IPS DF 4.7 (cell line): ENCODE data around the gene LSMEM2.
"Not testable (repeated sequence)": the region's sequence is repeated elsewhere in the genome, so short reads cannot be mapped to it uniquely, and the experiment has no call there.

Source experiments
- DNase-seq: peaks from one replicate; pipeline ENCODE4 v3.0.0-alpha.2; 2013; ENCODE audit warnings: low spot score; ENCODE audit errors: extremely low read depth

The LSMEM2 gene

DNA sequence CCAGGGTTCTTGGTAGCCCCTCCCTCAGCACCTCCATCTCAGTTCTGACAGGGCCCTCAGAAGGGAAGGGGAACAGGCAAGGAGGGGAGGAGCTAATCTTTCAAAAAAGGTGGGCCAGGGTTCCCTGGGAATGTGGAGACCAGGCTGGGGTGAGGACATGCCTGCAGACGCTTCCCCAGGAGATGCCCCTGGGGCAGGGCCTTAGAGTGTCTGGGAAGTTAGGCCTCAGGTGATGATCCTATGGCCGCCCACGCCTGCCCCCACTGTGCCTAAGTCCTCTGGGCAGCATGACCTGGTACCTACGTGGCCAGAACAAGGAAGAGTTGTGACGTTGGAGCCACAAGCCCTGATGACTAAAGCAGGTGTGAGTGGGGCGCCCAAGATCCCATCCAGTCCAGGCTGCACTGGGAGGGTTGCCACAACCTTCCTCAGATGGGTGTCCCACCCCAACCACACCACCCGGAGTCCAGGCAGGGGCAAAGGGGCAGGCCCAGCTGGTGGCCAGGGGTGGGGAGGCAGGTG, 13.9 kb upstream of the LSMEM2 start:
- no peak for DNase-seq

GRCh38 chr3:50265571-50265970, 13.3 kb upstream of the LSMEM2 start:
- DNase-seq, result no peak

GRCh38 chr3:50266017-50266416, 12.9 kb upstream of the LSMEM2 start:
- no peak for DNase-seq

DNA sequence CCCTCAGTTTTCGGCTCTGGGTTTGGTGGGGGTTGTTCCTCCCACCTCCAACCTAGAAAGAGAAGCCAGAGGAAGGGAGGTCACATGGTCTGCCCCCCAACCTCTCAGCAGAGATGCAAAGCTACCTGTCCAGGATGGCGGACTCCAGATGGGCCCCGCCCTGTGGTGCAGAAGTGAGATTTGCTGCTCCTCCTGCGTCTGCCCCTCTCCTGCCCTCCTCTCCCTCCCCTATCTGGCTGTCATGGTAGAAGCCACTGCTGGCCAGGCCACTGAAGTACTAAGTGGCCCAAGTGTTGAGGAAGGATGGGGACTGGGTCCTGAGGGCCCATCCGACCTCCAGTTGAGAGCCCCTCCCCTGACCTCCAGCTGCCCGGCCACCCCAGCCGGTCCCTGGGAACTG, 12.1 kb upstream of the LSMEM2 start:
- DNase-seq, result no peak

DNA sequence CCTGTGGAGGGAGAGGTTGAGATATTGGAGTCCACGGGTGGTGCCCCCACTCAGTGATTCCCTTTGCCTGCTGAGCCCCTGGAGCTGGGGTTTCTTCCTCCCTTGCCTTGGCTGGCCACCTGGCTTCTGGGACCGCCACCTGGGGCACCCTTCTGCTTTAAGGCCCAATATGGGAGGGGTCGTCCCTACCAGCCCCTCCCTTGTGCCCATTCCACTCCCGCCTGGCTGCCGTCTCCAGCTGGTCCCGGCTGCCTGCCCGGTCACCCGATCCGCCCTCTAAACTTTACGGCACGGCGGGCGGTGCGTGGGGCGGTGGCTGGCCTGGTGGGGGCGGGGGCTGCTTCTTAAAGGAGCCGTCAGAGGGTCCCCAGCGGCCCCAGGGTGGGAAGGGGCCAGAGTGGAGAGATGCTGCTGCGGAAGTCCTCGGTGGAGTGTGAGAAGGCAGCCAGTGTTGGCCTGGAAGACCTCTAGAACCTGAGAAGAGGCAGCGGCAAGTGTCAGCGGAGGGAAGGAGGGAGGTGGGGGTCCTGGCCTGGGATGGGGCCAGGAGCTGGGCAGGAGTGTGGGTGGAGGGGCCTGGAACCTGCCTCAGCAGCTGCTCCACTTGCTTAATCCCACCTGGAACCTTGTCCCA, 11.5 kb upstream of the LSMEM2 start:
- DNase-seq, result no peak

GRCh38 chr3:50268276-50268675, 10.6 kb upstream of the LSMEM2 start:
- no peak for DNase-seq

DNA sequence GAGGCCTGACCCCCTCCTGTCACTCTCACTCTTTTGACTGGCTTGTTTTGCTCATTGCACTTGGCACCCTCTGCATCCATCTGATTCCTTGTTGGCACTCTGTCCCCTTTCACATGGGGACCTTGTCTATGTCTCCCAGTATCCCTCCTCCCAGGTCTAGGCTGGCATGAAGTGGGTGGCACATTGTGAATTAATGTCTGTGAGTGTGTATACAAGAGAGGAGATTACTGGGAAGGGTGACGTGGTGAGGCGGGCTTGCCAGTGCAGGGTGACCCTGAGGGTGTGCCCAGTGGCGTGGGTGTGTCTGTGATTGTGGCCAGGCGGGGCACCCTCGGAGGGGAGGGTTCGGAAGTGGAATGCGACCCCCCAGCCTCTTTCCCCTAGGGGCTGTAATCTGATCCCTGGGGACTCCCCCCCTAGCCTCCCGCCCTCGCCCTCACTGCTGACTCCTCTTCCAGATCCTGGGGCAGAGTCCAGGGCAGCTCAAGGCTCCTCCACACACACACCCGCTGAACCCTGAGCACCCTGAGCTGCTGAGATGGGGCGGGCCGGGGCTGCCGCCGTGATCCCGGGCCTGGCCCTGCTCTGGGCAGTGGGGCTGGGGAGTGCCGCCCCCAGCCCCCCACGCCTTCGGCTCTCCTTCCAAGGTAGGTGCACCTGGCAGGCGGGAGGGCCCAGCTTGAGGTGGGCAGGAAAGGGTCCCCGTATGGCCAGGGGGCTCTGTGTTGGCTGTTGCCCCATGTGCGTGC, 10.0 kb upstream of the LSMEM2 start, which contains the start of gene SEMA3B:
SEMA3B (plus strand) TSS at position 445 of the 749 bp plus-strand sequence; CDS start at position 539, 94 bp downstream.
- DNase-seq, result no peak

DNA sequence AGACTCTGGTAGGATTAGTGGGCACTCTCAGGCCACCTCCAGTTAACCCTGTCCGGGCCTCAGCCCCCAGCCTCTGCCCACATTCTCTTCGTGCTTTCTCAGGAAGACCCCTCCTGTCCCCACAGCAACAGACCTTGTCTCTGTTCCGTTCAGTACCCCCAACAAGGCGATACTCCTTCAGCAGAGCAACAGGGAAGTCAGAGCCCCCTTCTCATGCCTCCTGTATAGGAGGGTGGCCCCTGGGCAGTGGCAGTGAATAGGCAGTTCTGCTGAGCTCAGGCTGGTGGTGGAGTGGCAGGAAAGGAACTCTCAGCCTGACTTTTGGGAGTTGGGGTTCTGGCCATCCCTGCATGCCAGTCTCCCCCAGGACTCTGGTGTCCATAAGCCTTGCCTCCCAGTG, 9.4 kb upstream of the LSMEM2 start:
- DNase-seq, result no peak

- no peak for DNase-seq
These were observed 8.9 kb upstream of the LSMEM2 start for GRCh38 chr3:50269977-50270413.

- no peak for DNase-seq
These were observed 8.3 kb upstream of the LSMEM2 start for GRCh38 chr3:50270422-50271224.

- DNase-seq, result no peak
These were observed 7.5 kb upstream of the LSMEM2 start for GRCh38 chr3:50271314-50271936.

DNA sequence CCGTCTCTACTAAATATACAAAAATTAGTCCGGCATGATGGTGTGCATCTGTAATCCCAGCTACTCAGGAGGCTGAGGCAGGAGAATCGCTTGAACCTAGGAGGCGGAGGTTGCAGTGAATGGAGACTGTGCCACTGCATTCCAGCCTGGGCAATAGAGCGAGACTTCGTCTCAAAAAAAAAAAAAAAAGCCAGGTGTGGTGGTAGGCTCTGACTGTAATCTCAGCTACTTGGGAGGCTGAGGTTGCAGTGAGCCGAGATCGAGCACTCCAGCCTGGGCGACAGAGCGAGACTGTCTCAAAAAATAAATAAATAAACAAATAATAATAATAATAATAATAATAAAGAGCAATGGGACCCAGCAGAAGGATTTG, 6.4 kb upstream of the LSMEM2 start:
- not testable (repeated sequence) for DNase-seq

GRCh38 chr3:50272911-50273688, 5.8 kb upstream of the LSMEM2 start:
- DNase-seq, result no peak

DNA sequence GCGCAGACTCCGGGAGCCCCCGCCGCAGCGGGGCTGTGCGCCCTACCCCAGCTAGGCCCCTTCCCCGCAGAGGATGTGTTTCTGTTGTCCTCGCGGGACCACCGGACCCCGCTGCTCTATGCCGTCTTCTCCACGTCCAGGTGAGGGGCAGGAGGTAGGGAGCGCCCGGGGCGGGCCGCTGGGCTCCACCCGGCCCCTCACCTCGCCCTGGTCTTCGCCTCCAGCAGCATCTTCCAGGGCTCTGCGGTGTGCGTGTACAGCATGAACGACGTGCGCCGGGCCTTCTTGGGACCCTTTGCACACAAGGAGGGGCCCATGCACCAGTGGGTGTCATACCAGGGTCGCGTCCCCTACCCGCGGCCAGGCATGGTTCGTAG, 5.2 kb upstream of the LSMEM2 start:
- no peak for DNase-seq

GRCh38 chr3:50274371-50275104, 4.3 kb upstream of the LSMEM2 start:
- no peak for DNase-seq

DNA sequence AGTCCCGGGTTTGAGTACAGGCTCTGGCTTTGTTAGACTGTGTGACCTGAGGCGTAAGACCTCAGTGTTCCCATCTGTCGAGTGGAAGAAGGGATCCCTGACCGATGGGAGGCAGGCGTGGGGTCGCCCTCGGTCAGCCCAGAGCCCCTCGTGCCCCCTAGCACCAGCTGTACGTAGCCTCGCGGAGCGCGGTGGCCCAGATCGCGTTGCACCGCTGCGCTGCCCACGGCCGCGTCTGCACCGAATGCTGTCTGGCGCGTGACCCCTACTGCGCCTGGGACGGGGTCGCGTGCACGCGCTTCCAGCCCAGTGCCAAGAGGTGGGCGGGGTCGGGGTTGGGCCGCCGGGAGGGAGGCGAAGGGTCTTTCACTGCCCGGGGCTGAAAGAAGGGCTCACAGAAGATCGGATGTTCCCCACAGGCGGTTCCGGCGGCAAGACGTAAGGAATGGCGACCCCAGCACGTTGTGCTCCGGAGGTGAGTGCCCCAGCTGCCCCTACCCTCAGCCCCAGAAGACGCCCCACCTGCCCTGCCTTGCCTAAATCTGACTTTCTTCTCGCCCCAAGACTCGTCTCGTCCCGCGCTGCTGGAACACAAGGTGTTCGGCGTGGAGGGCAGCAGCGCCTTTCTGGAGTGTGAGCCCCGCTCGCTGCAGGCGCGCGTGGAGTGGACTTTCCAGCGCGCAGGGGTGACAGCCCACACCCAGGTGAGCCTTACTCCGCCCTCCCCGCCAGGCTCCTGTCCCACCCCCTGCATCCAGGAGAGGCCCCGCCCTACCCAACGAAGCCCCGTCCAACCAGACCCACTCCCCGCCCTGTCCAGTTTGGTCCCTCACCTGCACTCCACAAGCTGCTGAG, 3.5 kb upstream of the LSMEM2 start:
- no peak for DNase-seq

DNA sequence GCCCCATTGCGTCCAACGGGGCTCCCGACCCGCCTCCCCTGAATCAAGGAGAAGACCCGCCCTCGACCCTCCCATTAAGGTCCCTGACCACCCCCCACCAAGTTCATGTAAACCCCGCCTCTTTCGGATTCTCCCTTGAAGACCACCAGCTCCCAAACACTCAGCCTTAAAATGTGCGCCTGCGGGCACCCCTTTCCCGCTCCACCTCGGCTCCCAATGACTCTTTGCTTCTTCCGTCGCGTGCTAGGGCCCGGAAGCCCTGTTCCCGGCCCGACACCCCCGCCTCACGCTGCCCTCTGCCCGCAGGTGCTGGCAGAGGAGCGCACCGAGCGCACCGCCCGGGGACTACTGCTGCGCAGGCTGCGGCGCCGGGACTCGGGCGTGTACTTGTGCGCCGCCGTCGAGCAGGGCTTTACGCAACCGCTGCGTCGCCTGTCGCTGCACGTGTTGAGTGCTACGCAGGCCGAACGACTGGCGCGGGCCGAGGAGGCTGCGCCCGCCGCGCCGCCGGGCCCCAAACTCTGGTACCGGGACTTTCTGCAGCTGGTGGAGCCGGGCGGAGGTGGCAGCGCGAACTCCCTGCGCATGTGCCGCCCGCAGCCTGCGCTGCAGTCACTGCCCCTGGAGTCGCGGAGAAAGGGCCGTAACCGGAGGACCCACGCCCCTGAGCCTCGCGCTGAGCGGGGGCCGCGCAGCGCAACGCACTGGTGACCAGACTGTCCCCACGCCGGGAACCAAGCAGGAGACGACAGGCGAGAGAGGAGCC, 2.7 kb upstream of the LSMEM2 start:
- no peak for DNase-seq

DNA sequence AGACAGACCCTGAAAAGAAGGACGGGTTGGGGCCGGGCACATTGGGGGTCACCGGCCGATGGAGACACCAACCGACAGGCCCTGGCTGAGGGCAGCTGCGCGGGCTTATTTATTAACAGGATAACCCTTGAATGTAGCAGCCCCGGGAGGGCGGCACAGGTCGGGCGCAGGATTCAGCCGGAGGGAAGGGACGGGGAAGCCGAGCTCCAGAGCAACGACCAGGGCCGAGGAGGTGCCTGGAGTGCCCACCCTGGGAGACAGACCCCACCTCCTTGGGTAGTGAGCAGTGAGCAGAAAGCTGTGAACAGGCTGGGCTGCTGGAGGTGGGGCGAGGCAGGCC, 2.2 kb upstream of the LSMEM2 start:
- no peak for DNase-seq
